Measurements from ENCODE around the gene TNS2.

DNA sequence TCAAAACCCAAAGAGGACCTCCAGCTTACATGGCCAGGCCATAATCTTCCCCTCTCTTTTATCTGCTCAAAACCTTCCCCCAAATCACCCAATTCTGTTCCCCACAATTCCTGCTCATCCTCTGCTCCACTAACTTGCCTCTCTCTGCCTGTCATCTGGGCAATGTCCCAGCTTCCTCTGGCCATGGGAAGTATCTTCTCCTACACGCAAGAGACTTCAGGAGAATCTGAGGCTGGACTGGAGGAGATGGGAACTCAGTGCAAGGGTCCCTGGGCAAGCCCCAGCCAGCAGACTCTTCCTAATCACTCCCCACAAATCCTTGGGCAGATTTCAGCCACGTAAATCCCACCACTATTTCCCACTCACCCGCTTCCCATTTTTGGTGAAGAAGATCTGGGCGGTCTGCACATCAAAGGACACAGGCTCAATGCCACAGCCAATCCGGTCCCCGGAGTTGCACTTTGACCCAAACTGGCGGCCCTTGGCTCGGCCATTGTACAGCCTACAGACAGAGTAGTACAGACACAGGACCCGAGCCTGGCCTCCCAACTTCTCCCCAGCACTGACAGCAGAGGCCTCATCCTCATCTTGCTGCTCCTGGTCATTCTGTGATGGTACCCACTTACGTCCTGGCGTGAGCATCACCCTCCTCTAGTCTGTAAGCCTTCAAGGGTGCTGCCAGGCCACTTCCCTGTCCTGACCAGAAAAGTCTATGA is 24.6 kb downstream of the TNS2 start:
- TF ChIP-seq, protein P1, sequence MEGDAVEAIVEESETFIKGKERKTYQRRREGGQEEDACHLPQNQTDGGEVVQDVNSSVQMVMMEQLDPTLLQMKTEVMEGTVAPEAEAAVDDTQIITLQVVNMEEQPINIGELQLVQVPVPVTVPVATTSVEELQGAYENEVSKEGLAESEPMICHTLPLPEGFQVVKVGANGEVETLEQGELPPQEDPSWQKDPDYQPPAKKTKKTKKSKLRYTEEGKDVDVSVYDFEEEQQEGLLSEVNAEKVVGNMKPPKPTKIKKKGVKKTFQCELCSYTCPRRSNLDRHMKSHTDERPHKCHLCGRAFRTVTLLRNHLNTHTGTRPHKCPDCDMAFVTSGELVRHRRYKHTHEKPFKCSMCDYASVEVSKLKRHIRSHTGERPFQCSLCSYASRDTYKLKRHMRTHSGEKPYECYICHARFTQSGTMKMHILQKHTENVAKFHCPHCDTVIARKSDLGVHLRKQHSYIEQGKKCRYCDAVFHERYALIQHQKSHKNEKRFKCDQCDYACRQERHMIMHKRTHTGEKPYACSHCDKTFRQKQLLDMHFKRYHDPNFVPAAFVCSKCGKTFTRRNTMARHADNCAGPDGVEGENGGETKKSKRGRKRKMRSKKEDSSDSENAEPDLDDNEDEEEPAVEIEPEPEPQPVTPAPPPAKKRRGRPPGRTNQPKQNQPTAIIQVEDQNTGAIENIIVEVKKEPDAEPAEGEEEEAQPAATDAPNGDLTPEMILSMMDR (IDR thresholded peaks at IDR 0.05), result no peak
- no peak for TF ChIP-seq POLR2A (IDR thresholded peaks at IDR 0.05)

Measured in right lobe of liver (tissue), 4 donors.